Bone marrow (tissue), 2 donors: ENCODE measurements around the gene TMPRSS2.

Experiments used
- DNase-seq, 2 donors: peaks; one replicate each; lab custom pipeline; 2025; lab: John Stamatoyannopoulos, UW

The TMPRSS2 gene

GRCh38 chr21:41481191-41481590, 26.8 kb downstream of the TMPRSS2 start:
- no peak for DNase-seq

- DNase-seq, result no peak
Measured at GRCh38 chr21:41480086-41480690, 27.8 kb downstream of the TMPRSS2 start.

- DNase-seq, result no peak
Measured at GRCh38 chr21:41479686-41480085, 28.3 kb downstream of the TMPRSS2 start.

GRCh38 chr21:41478319-41479177, 29.4 kb downstream of the TMPRSS2 start:
- DNase-seq, result no peak

GRCh38 chr21:41477641-41478318, 30.2 kb downstream of the TMPRSS2 start:
- DNase-seq, result no peak

- DNase-seq, result no peak
Measured at GRCh38 chr21:41475714-41476420, 32.1 kb downstream of the TMPRSS2 start.

GRCh38 chr21:41472753-41473548, 35.0 kb downstream of the TMPRSS2 start:
- no peak for DNase-seq

GRCh38 chr21:41470054-41470453, 37.9 kb downstream of the TMPRSS2 start:
- DNase-seq, result no peak

GRCh38 chr21:41466024-41466820, 41.7 kb downstream of the TMPRSS2 start:
- DNase-seq, result no peak

GRCh38 chr21:41465176-41465781, 42.7 kb downstream of the TMPRSS2 start:
- no peak for DNase-seq

- DNase-seq, result peak; percentile 5 to 18
Measured at GRCh38 chr21:41460578-41461527, 47.1 kb downstream of the TMPRSS2 start.

GRCh38 chr21:41459884-41460534, 47.9 kb downstream of the TMPRSS2 start:
- no peak for DNase-seq

GRCh38 chr21:41458559-41458958, 49.4 kb downstream of the TMPRSS2 start:
- no peak for DNase-seq

- no peak for DNase-seq
Measured at GRCh38 chr21:41458121-41458520, 49.8 kb downstream of the TMPRSS2 start.

GRCh38 chr21:41453761-41454160, 54.2 kb downstream of the TMPRSS2 start:
- DNase-seq, result no peak

- no peak for DNase-seq
Measured at GRCh38 chr21:41453198-41453597, 54.8 kb downstream of the TMPRSS2 start.

GRCh38 chr21:41451753-41452676, 55.9 kb downstream of the TMPRSS2 start:
- no peak for DNase-seq
